DND-41 (cell line): ENCODE data around the gene MSI2.

Experiments
- CTCF ChIP-seq: IDR thresholded peaks from 2 replicates; pipeline ENCODE4 v1.5.1; 2012; ENCODE audit warnings: borderline replicate concordance, low read length, moderate library complexity, mild to moderate bottlenecking; ENCODE audit not compliant: poor library complexity, severe bottlenecking; ENCODE audit errors: extremely low read depth
- EZH2 ChIP-seq: IDR thresholded peaks from 3 replicates; pipeline ENCODE4 v1.6.1; 2012; ENCODE audit warnings: borderline replicate concordance, low read depth, mild to moderate bottlenecking, moderate library complexity, low read length, inconsistent platforms; ENCODE audit not compliant: severe bottlenecking

DNA sequence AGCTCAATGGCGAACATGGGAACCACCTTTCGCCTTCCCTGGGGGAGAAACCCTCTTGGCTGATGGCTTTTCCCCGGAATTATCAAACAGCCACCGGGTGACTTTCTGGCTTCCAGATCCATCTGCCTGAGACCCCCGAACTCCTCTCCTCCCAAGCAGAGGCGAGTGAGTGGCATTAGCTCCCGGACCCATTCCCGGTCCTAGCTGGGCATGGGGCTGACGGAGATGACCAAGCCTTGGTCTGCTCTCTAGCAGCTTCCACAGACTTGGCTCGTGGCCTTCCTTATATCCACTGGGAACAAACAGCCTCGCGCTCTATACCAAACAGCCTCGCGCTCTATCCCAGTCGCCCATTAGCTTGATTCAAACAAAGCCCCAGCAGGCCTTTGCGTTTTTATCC, 426.4 kb downstream of the MSI2 start:
- TF ChIP-seq CTCF (no peak), EZH2 (no peak)
